ENCODE measurements around the gene NPEPL1.

- no peak for TF ChIP-seq CTCF (IDR thresholded peaks at IDR 0.05)
- no peak for TF ChIP-seq EP300 (IDR thresholded peaks at IDR 0.05)
- no peak for TF ChIP-seq POLR2A (IDR thresholded peaks at IDR 0.05)
Observed at GRCh38 chr20:58756450-58756775, 63.8 kb downstream of the NPEPL1 start.
